Hepatocyte (in vitro differentiated cells): ENCODE results near the gene LAMB4. TPM values are rescaled to one million over a fixed set of nuclear protein-coding genes. Genes with fewer than 3 reads are reported as not detected.

ENCODE experiments used
- DNase-seq: peaks from one replicate; pipeline ENCODE4 v3.0.0-alpha.2; 2016; ENCODE audit warnings: low spot score
- H2AFZ ChIP-seq: fragments of 200-600 bp; sonication (generic); 2 replicates; pipeline ENCODE4 v1.6.0; 2016; ENCODE audit warnings: antibody characterized with exemption, mild to moderate bottlenecking
- H3K27ac ChIP-seq: fragments of 200-600 bp; sonication (generic); 2 replicates; pipeline ENCODE4 v1.5.1; 2016; ENCODE audit warnings: mild to moderate bottlenecking
- H3K27me3 ChIP-seq: fragments of 200-600 bp; sonication (generic); 2 replicates; pipeline ENCODE4 v1.6.1; 2016
- H3K36me3 ChIP-seq: fragments of 200-600 bp; sonication (generic); replicated peaks from 2 replicates; pipeline ENCODE4 v1.5.1; 2016; ENCODE audit warnings: low read depth; ENCODE audit not compliant: insufficient read depth
- H3K4me1 ChIP-seq: fragments of 200-600 bp; sonication (generic); 2 replicates; pipeline ENCODE4 v1.5.1; 2016; ENCODE audit warnings: mild to moderate bottlenecking, moderate library complexity; ENCODE audit not compliant: insufficient read depth
- H3K4me2 ChIP-seq: fragments of 200-600 bp; sonication (generic); 2 replicates; pipeline ENCODE4 v1.6.0; 2016
- H3K4me3 ChIP-seq: fragments of 200-600 bp; sonication (generic); 2 replicates; pipeline ENCODE4 v1.5.1; 2016; ENCODE audit warnings: mild to moderate bottlenecking
- H3K79me2 ChIP-seq: fragments of 200-600 bp; sonication (generic); 2 replicates; pipeline ENCODE4 v1.6.0; 2017; ENCODE audit warnings: mild to moderate bottlenecking
- H3K9me2 ChIP-seq: fragments of 200-600 bp; sonication (generic); replicated peaks from 2 replicates; pipeline ENCODE4 v1.6.0; 2017; ENCODE audit warnings: mild to moderate bottlenecking; ENCODE audit not compliant: insufficient read depth
- H3K9me3 ChIP-seq: fragments of 200-600 bp; sonication (generic); 2 replicates; pipeline ENCODE4 v1.5.1; 2016; ENCODE audit warnings: low read depth, mild to moderate bottlenecking
- H4K20me1 ChIP-seq: fragments of 200-600 bp; sonication (generic); 2 replicates; pipeline ENCODE4 v1.6.0; 2016; ENCODE audit warnings: mild to moderate bottlenecking; ENCODE audit not compliant: insufficient read depth, poor library complexity, severe bottlenecking
- EZH2 ChIP-seq: fragments of 200-600 bp; sonication (generic); IDR thresholded peaks from 2 replicates; pipeline ENCODE4 v1.6.1; 2016; ENCODE audit warnings: antibody characterized with exemption, mild to moderate bottlenecking, borderline replicate concordance
- EZH2phosphoT487 ChIP-seq: fragments of 200-600 bp; sonication (generic); IDR thresholded peaks from one replicate; pipeline ENCODE4 v1.6.1; 2018; ENCODE audit warnings: antibody characterized with exemption, mild to moderate bottlenecking, low read depth, moderate library complexity; ENCODE audit not compliant: unreplicated experiment, severe bottlenecking
- WGBS: methylation state at CpG from one replicate; pipeline ENCODE4 v1.1.6; 2016; ENCODE audit warnings: low lambda C conversion rate; ENCODE audit errors: missing lambda C conversion rate; 5-methylcytosine and 5-hydroxymethylcytosine counted together
- polyA plus RNA-seq: library from polyadenylated mRNA; unstranded; fragments of >200 nt; fragmentation: Nextera tagmentation; extraction: Ambion mirVana; gene quantifications from 2 replicates; pipeline ENCODE4 v1.2.1, GENCODE V29; 2016
- total RNA-seq: library from RNA; depleted of rRNA; stranded (reverse); fragments of >200 nt; gene quantifications from 2 replicates; pipeline ENCODE4 v1.2.3, GENCODE V29; 2014
- TF ChIP-seq, protein P1 (sequence below): fragments of 200-600 bp; sonication (generic); IDR thresholded peaks from 2 replicates; pipeline ENCODE4 v1.5.1; 2016; ENCODE audit warnings: antibody characterized with exemption, mild to moderate bottlenecking; ENCODE audit not compliant: poor library complexity

The LAMB4 gene
- total and polyA plus RNA-seq, 2 experiments from 2014 or later: 1.3 to 1.9 TPM

DNA sequence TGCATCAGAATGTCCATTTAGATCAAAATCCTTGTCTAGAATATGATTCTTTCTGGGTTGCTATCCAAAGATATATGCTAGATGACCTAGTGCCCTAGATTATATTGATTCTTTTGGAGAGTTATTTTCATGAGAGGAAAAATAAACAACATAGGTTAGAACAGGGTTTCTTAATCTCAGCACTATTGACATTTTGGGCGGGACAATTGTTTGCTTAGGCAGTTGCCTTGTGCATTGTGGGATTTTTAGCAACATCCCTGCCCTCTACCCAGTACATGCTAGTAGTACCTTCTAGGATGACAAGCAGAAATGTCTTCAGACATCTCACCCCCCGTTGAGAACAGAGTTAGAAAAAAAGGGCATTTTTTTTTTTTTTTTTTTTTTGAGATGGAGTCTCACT lies 102.0 kb downstream of the LAMB4 start:
- H3K4me1 ChIP-seq: peaks cover 4% of the 10 kb centered on the region
- TF ChIP-seq, protein P1, sequence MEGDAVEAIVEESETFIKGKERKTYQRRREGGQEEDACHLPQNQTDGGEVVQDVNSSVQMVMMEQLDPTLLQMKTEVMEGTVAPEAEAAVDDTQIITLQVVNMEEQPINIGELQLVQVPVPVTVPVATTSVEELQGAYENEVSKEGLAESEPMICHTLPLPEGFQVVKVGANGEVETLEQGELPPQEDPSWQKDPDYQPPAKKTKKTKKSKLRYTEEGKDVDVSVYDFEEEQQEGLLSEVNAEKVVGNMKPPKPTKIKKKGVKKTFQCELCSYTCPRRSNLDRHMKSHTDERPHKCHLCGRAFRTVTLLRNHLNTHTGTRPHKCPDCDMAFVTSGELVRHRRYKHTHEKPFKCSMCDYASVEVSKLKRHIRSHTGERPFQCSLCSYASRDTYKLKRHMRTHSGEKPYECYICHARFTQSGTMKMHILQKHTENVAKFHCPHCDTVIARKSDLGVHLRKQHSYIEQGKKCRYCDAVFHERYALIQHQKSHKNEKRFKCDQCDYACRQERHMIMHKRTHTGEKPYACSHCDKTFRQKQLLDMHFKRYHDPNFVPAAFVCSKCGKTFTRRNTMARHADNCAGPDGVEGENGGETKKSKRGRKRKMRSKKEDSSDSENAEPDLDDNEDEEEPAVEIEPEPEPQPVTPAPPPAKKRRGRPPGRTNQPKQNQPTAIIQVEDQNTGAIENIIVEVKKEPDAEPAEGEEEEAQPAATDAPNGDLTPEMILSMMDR: no peak
- TF ChIP-seq EZH2 (no peak), EZH2phosphoT487 (no peak)
- 61% methylated on average over 2 of the region's 2 CpGs for WGBS

GRCh38 chr7:108027239-108027638 lies 102.9 kb downstream of the LAMB4 start:
- no peak overlapping the region for H2AFZ ChIP-seq
- no peaks in the 10 kb centered on the region for H3K9me3 ChIP-seq
- peaks cover 4% of the 10 kb centered on the region for H3K4me1 ChIP-seq
- H3K27me3 ChIP-seq: no peaks in the 10 kb centered on the region
- TF ChIP-seq EZH2 (no peak), EZH2phosphoT487 (no peak)
- TF ChIP-seq, protein P1: no peak
- H3K9me2 ChIP-seq: no peaks in the 10 kb centered on the region
- DNase-seq: no peak
- no peak overlapping the region for H3K27ac ChIP-seq
- WGBS: 96% methylated on average over 1 of the region's 1 CpG
- no peaks in the 10 kb centered on the region for H3K36me3 ChIP-seq
- H3K79me2 ChIP-seq: no peaks in the 10 kb centered on the region
- no peak overlapping the region for H3K4me2 ChIP-seq
- no peaks in the 10 kb centered on the region for H4K20me1 ChIP-seq
- no peak overlapping the region for H3K4me3 ChIP-seq

More for the DNA sequence above, 102.0 kb downstream of the LAMB4 start:
- peak; percentile 34 for DNase-seq
- H3K4me3 ChIP-seq: no peak overlapping the region
- H2AFZ ChIP-seq: no peak overlapping the region
- H3K27me3 ChIP-seq: no peaks in the 10 kb centered on the region
- H3K27ac ChIP-seq: no peak overlapping the region
- no peaks in the 10 kb centered on the region for H3K36me3 ChIP-seq
- no peak overlapping the region for H3K4me2 ChIP-seq
- H3K9me3 ChIP-seq: no peaks in the 10 kb centered on the region
- H4K20me1 ChIP-seq: no peaks in the 10 kb centered on the region
- H3K9me2 ChIP-seq: no peaks in the 10 kb centered on the region
- no peaks in the 10 kb centered on the region for H3K79me2 ChIP-seq

GRCh38 chr7:108026647-108027046 lies 103.5 kb downstream of the LAMB4 start:
- no peaks in the 10 kb centered on the region for H3K79me2 ChIP-seq
- no peaks in the 10 kb centered on the region for H3K9me2 ChIP-seq
- no peak for DNase-seq
- H3K36me3 ChIP-seq: no peaks in the 10 kb centered on the region
- H3K4me3 ChIP-seq: no peak overlapping the region
- TF ChIP-seq EZH2phosphoT487 (no peak), EZH2 (no peak)
- TF ChIP-seq, protein P1: no peak
- H3K9me3 ChIP-seq: no peaks in the 10 kb centered on the region
- WGBS: 92% methylated on average over 3 of the region's 3 CpGs
- no peak overlapping the region for H2AFZ ChIP-seq
- H3K27ac ChIP-seq: no peak overlapping the region
- H3K27me3 ChIP-seq: no peaks in the 10 kb centered on the region
- no peak overlapping the region for H3K4me2 ChIP-seq
- H4K20me1 ChIP-seq: no peaks in the 10 kb centered on the region
- peaks cover 4% of the 10 kb centered on the region for H3K4me1 ChIP-seq

DNA sequence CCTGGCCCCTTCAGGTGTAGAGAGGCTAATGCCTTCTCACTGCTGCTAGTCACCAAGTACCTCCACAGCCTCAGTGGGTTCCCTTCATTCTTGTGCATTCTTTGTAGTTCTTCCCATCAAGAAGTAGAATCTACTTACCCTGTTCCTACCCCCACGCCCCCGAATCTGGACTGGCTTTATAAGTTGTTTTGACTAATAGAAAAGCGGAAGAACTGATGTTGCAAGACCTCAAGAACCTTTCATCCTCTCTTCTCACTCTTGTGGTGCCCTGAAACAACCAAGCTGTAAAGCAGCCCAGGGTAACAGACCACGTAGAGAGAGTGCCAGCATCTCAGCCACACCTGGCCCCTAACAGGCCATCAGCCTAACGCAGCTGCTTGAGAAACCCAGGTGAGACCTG lies 104.0 kb downstream of the LAMB4 start:
- WGBS: 98% methylated on average over 5 of the region's 5 CpGs
- H3K27me3 ChIP-seq: no peaks in the 10 kb centered on the region
- no peaks in the 10 kb centered on the region for H3K9me2 ChIP-seq
- H4K20me1 ChIP-seq: no peaks in the 10 kb centered on the region
- no peak overlapping the region for H2AFZ ChIP-seq
- H3K27ac ChIP-seq: no peak overlapping the region
- peaks cover 4% of the 10 kb centered on the region for H3K4me1 ChIP-seq
- no peaks in the 10 kb centered on the region for H3K9me3 ChIP-seq
- no peak overlapping the region for H3K4me3 ChIP-seq
- H3K4me2 ChIP-seq: no peak overlapping the region
- no peaks in the 10 kb centered on the region for H3K79me2 ChIP-seq
- TF ChIP-seq EZH2 (no peak), EZH2phosphoT487 (no peak)
- TF ChIP-seq, protein P1: no peak
- no peak for DNase-seq
- H3K36me3 ChIP-seq: no peaks in the 10 kb centered on the region
